HG02840 (cell line): ENCODE data around the gene PTBP2.

Experiments
- ATAC-seq: cut with Tn5 transposase; IDR thresholded peaks from one replicate; pipeline ENCODE4 v1.9.1; 2021; ENCODE audit warnings: mild to moderate bottlenecking, moderate library complexity, moderate number of reproducible peaks; ENCODE audit not compliant: unreplicated experiment, low FRiP score

Gene PTBP2

DNA sequence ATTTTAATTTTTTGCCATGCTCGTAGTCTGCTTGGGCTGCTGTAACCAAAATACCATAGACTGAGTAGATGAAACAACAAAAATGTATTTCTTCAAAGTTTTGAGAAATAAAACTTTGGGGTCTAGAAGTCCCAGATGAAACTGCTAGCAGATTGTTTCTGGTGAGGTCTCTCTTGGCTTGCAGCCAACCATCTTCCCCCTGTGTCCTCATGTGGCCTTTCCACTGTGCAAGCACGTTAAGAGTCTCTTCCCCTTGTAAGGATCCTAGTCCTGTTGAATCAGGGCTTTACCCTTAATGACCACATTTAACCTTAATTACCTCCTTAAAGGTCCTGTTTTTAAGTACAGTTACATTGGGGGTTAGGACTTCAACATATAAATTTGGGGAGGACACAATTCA, 86.6 kb downstream of the PTBP2 start:
- ATAC-seq, result no peak

DNA sequence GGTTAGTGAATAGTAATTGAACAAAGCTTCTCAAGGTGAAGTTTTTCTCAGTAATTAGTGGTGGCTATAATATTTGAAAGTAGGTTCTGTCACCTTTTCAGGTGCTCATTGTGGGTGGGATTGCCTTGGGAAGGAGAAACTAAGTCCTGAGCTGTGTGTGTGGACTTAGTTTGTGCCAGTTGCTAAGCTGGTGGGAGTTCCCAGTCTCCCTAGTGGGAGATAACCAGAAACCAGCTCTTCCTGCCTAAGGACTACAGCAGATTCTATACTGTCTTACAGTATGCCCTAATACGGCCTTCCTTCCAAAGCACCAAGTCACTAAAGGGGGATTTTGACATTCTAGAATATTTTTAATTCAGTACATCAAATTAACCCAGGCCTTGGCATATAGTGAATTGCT, 94.3 kb downstream of the PTBP2 start:
- ATAC-seq, result no peak

GRCh38 chr1:96820107-96820506, 98.5 kb downstream of the PTBP2 start:
- ATAC-seq, result no peak

GRCh38 chr1:96820671-96821070, 99.1 kb downstream of the PTBP2 start:
- ATAC-seq, result no peak

- ATAC-seq, result no peak
Measured at GRCh38 chr1:96825231-96825630, 103.6 kb downstream of the PTBP2 start.

- no peak for ATAC-seq
Measured at GRCh38 chr1:96825950-96826576, 104.5 kb downstream of the PTBP2 start.

DNA sequence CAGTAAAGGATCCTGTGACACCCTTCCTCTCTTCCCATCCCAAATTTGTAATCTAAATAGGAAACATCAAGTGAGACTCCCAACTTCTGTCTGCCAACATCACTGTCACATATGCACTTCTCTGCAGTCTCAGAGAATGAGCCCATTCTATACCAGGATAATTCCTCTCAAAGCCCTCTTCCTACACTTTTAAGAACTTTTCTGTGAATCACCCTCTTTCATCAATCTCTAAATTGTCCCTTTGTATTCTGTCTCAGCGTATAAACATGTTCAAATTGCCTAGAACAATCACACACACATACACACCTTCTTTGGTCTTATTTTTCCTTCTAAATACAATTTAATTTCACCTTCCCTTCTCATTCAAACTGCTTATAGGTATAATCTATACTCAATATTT, 111.8 kb downstream of the PTBP2 start:
- ATAC-seq, result no peak

DNA sequence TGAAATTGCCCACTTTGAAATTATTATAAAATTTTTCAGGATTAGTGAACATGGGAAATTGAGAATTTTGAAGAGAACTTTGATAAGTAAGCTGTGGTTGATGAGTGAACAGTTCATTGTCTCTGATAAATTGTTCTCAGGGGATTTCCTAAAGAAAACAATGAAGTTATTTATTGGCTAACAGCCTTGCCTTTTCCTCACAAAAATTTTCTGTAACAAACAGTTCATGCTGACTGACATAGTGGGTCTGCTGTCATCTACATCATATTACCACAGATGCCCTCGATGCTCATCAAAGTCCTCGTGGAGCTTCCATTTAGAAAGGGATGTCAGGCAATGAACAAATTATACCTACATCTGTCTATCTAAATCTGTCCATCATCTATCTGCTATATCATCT, 113.4 kb downstream of the PTBP2 start:
- ATAC-seq, result no peak

- no peak for ATAC-seq
Measured at GRCh38 chr1:96837057-96837780, 115.6 kb downstream of the PTBP2 start.

DNA sequence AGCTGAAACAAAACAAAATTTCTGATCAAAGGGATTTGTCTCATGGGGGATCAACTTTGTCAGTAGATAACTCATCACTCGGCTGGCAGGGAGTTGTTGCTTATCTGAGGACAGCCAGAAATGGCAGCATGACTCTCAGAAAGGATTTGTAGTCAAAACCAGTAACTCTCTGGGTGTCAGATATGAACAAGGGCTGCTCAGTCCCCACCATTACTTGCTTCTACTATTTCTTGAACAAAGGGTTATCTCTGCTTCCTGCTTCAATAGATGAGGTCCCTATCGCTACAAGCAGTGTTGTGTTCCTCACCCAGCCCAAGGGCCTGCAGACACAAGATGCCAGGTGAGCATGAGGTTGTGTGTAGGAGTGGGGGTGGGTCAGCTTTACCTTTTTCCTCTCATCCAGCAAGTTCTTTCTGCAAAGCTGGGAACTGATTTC, 116.2 kb downstream of the PTBP2 start:
- no peak for ATAC-seq

GRCh38 chr1:96840396-96840795, 118.8 kb downstream of the PTBP2 start:
- ATAC-seq, result no peak

GRCh38 chr1:96842215-96842614, 120.6 kb downstream of the PTBP2 start:
- ATAC-seq, result no peak

GRCh38 chr1:96843196-96843595, 121.6 kb downstream of the PTBP2 start:
- ATAC-seq, result no peak

- no peak for ATAC-seq
Measured at GRCh38 chr1:96843601-96844000, 122.0 kb downstream of the PTBP2 start.

GRCh38 chr1:96845464-96845863, 123.9 kb downstream of the PTBP2 start:
- no peak for ATAC-seq

DNA sequence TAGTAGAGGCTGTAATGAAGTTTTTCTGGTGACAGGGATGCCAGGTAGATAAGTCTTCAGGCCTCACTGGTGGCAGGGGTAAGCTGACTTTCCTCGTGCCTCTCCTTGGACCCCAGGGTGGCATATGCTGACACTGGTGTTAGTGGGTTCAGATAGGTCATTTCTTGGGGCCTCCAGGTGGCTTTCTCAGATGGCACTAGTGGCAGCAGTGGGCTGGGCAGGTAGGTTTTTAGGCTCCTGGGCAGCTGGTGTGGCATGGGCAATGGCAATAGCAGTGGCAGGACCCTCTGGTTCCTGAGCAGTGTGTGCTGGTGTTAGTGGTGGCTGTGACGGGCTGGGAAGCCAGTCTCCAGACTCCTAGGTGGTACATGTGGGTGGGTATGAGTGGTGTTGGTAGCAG, 140.3 kb downstream of the PTBP2 start:
- no peak for ATAC-seq

DNA sequence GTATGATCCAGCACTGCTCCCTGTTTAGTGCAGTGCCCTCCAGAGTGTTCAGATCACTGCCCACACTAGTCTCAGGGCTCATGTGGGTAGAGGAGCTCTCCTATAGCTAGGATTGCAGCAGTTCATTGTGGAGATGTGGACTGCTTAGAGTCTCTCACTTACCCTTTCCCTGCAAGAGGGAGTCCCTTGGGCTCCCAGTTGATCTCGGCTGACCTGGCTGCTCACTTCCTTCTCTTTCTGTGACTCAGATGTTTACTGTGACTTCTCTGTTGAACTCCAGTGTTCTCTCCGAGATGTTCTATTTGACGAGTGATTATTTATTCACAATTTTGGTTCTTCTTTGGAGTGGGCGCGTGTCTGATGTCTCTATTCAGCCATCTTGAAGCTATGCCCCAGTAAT, 141.9 kb downstream of the PTBP2 start:
- no peak for ATAC-seq
